MM.1S (cell line): ENCODE results near the gene GSX2.

Source experiments
- DNase-seq: peaks from one replicate; pipeline ENCODE4 v3.0.0-alpha.2; 2015
- H2AFZ ChIP-seq: fragments of 300-600 bp; sonication (generic); 2 replicates; pipeline ENCODE4 v1.6.0; 2016; ENCODE audit warnings: antibody characterized with exemption, low read length
- H3F3A ChIP-seq: fragments of 300-600 bp; sonication (generic); 2 replicates; pipeline ENCODE4 v1.6.1; 2016; ENCODE audit warnings: mild to moderate bottlenecking, antibody characterized with exemption, low read length, moderate library complexity, mixed read lengths; ENCODE audit not compliant: insufficient read depth
- H3K27ac ChIP-seq: fragments of 300-600 bp; sonication (generic); 2 replicates; pipeline ENCODE4 v1.5.1; 2016; ENCODE audit warnings: mild to moderate bottlenecking, low read length
- H3K27me3 ChIP-seq: fragments of 300-600 bp; sonication (generic); replicated peaks from 2 replicates; pipeline ENCODE4 v1.6.0; 2016; ENCODE audit warnings: low read length; ENCODE audit not compliant: insufficient read depth
- H3K36me3 ChIP-seq: fragments of 300-600 bp; sonication (generic); replicated peaks from 2 replicates; pipeline ENCODE4 v1.6.1; 2016; ENCODE audit warnings: mild to moderate bottlenecking, low read length, mixed read lengths; ENCODE audit not compliant: insufficient read depth
- H3K4me1 ChIP-seq: fragments of 300-600 bp; sonication (generic); 2 replicates; pipeline ENCODE4 v1.6.1; 2016; ENCODE audit warnings: low read length, mixed read lengths
- H3K4me2 ChIP-seq: fragments of 300-600 bp; sonication (generic); 2 replicates; pipeline ENCODE4 v1.6.0; 2016; ENCODE audit warnings: low read depth, low read length
- H3K4me3 ChIP-seq: fragments of 300-600 bp; sonication (generic); 2 replicates; pipeline ENCODE4 v1.5.1; 2016; ENCODE audit warnings: low read length, mixed read lengths
- H3K79me2 ChIP-seq: fragments of 300-600 bp; sonication (generic); 2 replicates; pipeline ENCODE4 v1.6.1; 2016; ENCODE audit warnings: mixed run types, low read length, mixed read lengths
- H3K9ac ChIP-seq: fragments of 300-600 bp; sonication (generic); 2 replicates; pipeline ENCODE4 v1.6.1; 2016; ENCODE audit warnings: low read length, mixed read lengths
- H3K9me2 ChIP-seq: fragments of 300-600 bp; sonication (generic); replicated peaks from 2 replicates; pipeline ENCODE4 v1.6.1; 2016; ENCODE audit warnings: mild to moderate bottlenecking, low read length, mixed read lengths; ENCODE audit not compliant: insufficient read depth
- H3K9me3 ChIP-seq: fragments of 300-600 bp; sonication (generic); replicated peaks from 2 replicates; pipeline ENCODE4 v1.6.1; 2016; ENCODE audit warnings: mild to moderate bottlenecking, low read length, mixed read lengths; ENCODE audit not compliant: insufficient read depth
- H4K20me1 ChIP-seq: fragments of 300-600 bp; sonication (generic); 2 replicates; pipeline ENCODE4 v1.6.1; 2016; ENCODE audit warnings: mild to moderate bottlenecking, low read length, moderate library complexity, mixed read lengths; ENCODE audit not compliant: insufficient read depth
- EZH2 ChIP-seq: fragments of 300-600 bp; sonication (generic); optimal IDR thresholded peaks from 2 replicates; pipeline ENCODE3; 2017; ENCODE audit warnings: low read depth, mild to moderate bottlenecking, antibody characterized with exemption, low read length, mixed read lengths
- EZH2phosphoT487 ChIP-seq: fragments of 300-600 bp; sonication (generic); IDR thresholded peaks from 2 replicates; pipeline ENCODE4 v1.6.1; 2018; ENCODE audit warnings: antibody characterized with exemption, low read length
- TF ChIP-seq, protein P1 (sequence below): fragments of 300-600 bp; sonication (generic); IDR thresholded peaks from 2 replicates; pipeline ENCODE4 v1.5.1; 2016; ENCODE audit warnings: antibody characterized with exemption, low read length, mixed read lengths

GSX2 gene

GRCh38 chr4:54063737-54064316 lies 36.1 kb upstream of the GSX2 start:
- peak; percentile 31 for DNase-seq
- Histone ChIP-seq H4K20me1 (peaks cover 13% of the 10 kb centered on the region; the same call in 1 of the 2 replicates), H3K36me3 (no peaks in the 10 kb centered on the region; the same call in 1 of the 2 replicates), H3K4me2 (peak overlapping the region; percentile 62), H3K4me3 (peak overlapping the region; percentile 85), H3K9me2 (no peaks in the 10 kb centered on the region), H3F3A (no peaks in the 10 kb centered on the region; the same call in 1 of the 2 replicates), H3K79me2 (peaks cover 55% of the 10 kb centered on the region), H3K27me3 (no peaks in the 10 kb centered on the region), H3K9ac (peak overlapping the region; percentile 97), H3K27ac (peak overlapping the region; percentile 77; the same call in 1 of the 2 replicates), H3K4me1 (peaks cover 13% of the 10 kb centered on the region), H2AFZ (peak overlapping the region; percentile 89), H3K9me3 (no peaks in the 10 kb centered on the region)
- no peak for TF ChIP-seq EZH2
- TF ChIP-seq, protein P1, sequence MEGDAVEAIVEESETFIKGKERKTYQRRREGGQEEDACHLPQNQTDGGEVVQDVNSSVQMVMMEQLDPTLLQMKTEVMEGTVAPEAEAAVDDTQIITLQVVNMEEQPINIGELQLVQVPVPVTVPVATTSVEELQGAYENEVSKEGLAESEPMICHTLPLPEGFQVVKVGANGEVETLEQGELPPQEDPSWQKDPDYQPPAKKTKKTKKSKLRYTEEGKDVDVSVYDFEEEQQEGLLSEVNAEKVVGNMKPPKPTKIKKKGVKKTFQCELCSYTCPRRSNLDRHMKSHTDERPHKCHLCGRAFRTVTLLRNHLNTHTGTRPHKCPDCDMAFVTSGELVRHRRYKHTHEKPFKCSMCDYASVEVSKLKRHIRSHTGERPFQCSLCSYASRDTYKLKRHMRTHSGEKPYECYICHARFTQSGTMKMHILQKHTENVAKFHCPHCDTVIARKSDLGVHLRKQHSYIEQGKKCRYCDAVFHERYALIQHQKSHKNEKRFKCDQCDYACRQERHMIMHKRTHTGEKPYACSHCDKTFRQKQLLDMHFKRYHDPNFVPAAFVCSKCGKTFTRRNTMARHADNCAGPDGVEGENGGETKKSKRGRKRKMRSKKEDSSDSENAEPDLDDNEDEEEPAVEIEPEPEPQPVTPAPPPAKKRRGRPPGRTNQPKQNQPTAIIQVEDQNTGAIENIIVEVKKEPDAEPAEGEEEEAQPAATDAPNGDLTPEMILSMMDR = no peak
- no peak for TF ChIP-seq EZH2phosphoT487

- peaks cover 13% of the 10 kb centered on the region for H3K4me1 ChIP-seq
- DNase-seq = peak; percentile 97
- no peaks in the 10 kb centered on the region; the same call in 1 of the 2 replicates for H3F3A ChIP-seq
- H4K20me1 ChIP-seq = peaks cover 13% of the 10 kb centered on the region; the same call in 1 of the 2 replicates
- TF ChIP-seq EZH2phosphoT487 (no peak), EZH2 (no peak)
- TF ChIP-seq, protein P1 = no peak
- H3K9me2 ChIP-seq = no peaks in the 10 kb centered on the region
- no peaks in the 10 kb centered on the region for H3K27me3 ChIP-seq
- H2AFZ ChIP-seq = peak within 1 kb of the TSS; percentile 91
- H3K4me3 ChIP-seq = peak within 1 kb of the TSS; percentile 85
- no peaks in the 10 kb centered on the region; the same call in 1 of the 2 replicates for H3K36me3 ChIP-seq
- H3K27ac ChIP-seq = peak within 1 kb of the TSS; percentile 77; the same call in 1 of the 2 replicates
- H3K9me3 ChIP-seq = no peaks in the 10 kb centered on the region
- peak within 1 kb of the TSS; percentile 97 for H3K9ac ChIP-seq
- H3K4me2 ChIP-seq = peak within 1 kb of the TSS; percentile 79
- peaks cover 48% of the 10 kb centered on the region for H3K79me2 ChIP-seq
Measured at GRCh38 chr4:54064317-54065111, 35.4 kb upstream of the GSX2 start, which contains the start of gene CHIC2. CHIC2 (minus strand) TSS chr4:54064605; CDS start chr4:54064300, 305 bp downstream.

- Histone ChIP-seq H3K9me2 (no peaks in the 10 kb centered on the region), H3K4me3 (peak overlapping the region; percentile 77), H3K9me3 (no peaks in the 10 kb centered on the region), H3K4me2 (peak overlapping the region; percentile 79; the same call in 1 of the 2 replicates), H3K79me2 (peaks cover 38% of the 10 kb centered on the region), H3K27ac (no peak overlapping the region), H3F3A (no peaks in the 10 kb centered on the region; the same call in 1 of the 2 replicates), H3K4me1 (peaks cover 13% of the 10 kb centered on the region), H3K9ac (peak overlapping the region; percentile 80; the same call in 1 of the 2 replicates), H3K27me3 (no peaks in the 10 kb centered on the region), H4K20me1 (peaks cover 13% of the 10 kb centered on the region; the same call in 1 of the 2 replicates), H3K36me3 (no peaks in the 10 kb centered on the region; the same call in 1 of the 2 replicates), H2AFZ (peak overlapping the region; percentile 91)
- DNase-seq = no peak
- no peak for TF ChIP-seq EZH2phosphoT487
- no peak for TF ChIP-seq EZH2
- TF ChIP-seq, protein P1 = no peak
Measured at GRCh38 chr4:54065282-54066087, 34.5 kb upstream of the GSX2 start.
